ENCODE measurements around the gene MRPL17. TPM values are rescaled to one million over a fixed set of nuclear protein-coding genes. Genes with fewer than 3 reads are reported as not detected.

The MRPL17 gene
- total and polyA plus RNA-seq, 2 experiments from 2014 or later: 26.7 to 81.8 TPM

DNA sequence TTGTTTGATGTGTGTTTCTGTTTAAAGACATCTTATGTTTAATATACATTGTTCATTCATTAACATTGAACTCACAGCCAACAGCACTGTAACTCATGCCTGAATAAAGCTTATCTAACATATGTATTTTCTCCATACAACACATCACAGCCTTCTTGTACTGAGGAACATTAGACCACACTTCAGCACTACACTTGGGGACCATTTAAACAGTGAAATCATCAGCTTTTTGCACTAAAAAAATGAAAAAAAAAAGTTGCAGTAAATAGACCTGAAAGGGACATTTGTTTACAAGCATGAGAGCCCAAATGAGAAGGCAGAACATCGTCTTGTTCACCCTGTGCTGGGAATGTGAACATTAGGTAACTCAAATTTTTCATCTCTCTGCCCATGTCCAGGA lies 48.6 kb downstream of the MRPL17 start (continued):
- TF ChIP-seq, protein P1, sequence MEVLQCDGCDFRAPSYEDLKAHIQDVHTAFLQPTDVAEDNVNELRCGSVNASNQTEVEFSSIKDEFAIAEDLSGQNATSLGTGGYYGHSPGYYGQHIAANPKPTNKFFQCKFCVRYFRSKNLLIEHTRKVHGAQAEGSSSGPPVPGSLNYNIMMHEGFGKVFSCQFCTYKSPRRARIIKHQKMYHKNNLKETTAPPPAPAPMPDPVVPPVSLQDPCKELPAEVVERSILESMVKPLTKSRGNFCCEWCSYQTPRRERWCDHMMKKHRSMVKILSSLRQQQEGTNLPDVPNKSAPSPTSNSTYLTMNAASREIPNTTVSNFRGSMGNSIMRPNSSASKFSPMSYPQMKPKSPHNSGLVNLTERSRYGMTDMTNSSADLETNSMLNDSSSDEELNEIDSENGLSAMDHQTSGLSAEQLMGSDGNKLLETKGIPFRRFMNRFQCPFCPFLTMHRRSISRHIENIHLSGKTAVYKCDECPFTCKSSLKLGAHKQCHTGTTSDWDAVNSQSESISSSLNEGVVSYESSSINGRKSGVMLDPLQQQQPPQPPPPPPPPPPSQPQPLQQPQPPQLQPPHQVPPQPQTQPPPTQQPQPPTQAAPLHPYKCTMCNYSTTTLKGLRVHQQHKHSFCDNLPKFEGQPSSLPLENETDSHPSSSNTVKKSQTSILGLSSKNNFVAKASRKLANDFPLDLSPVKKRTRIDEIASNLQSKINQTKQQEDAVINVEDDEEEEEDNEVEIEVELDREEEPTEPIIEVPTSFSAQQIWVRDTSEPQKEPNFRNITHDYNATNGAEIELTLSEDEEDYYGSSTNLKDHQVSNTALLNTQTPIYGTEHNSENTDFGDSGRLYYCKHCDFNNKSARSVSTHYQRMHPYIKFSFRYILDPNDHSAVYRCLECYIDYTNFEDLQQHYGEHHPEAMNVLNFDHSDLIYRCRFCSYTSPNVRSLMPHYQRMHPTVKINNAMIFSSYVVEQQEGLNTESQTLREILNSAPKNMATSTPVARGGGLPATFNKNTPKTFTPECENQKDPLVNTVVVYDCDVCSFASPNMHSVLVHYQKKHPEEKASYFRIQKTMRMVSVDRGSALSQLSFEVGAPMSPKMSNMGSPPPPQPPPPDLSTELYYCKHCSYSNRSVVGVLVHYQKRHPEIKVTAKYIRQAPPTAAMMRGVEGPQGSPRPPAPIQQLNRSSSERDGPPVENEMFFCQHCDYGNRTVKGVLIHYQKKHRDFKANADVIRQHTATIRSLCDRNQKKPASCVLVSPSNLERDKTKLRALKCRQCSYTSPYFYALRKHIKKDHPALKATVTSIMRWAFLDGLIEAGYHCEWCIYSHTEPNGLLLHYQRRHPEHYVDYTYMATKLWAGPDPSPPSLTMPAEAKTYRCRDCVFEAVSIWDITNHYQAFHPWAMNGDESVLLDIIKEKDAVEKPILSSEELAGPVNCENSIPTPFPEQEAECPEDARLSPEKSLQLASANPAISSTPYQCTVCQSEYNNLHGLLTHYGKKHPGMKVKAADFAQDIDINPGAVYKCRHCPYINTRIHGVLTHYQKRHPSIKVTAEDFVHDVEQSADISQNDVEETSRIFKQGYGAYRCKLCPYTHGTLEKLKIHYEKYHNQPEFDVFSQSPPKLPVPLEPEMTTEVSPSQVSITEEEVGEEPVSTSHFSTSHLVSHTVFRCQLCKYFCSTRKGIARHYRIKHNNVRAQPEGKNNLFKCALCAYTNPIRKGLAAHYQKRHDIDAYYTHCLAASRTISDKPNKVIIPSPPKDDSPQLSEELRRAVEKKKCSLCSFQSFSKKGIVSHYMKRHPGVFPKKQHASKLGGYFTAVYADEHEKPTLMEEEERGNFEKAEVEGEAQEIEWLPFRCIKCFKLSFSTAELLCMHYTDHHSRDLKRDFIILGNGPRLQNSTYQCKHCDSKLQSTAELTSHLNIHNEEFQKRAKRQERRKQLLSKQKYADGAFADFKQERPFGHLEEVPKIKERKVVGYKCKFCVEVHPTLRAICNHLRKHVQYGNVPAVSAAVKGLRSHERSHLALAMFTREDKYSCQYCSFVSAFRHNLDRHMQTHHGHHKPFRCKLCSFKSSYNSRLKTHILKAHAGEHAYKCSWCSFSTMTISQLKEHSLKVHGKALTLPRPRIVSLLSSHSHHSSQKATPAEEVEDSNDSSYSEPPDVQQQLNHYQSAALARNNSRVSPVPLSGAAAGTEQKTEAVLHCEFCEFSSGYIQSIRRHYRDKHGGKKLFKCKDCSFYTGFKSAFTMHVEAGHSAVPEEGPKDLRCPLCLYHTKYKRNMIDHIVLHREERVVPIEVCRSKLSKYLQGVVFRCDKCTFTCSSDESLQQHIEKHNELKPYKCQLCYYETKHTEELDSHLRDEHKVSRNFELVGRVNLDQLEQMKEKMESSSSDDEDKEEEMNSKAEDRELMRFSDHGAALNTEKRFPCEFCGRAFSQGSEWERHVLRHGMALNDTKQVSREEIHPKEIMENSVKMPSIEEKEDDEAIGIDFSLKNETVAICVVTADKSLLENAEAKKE (CRISPR knock-in tag; IDR thresholded peaks at IDR 0.05): no peak
- TF ChIP-seq, protein P2, sequence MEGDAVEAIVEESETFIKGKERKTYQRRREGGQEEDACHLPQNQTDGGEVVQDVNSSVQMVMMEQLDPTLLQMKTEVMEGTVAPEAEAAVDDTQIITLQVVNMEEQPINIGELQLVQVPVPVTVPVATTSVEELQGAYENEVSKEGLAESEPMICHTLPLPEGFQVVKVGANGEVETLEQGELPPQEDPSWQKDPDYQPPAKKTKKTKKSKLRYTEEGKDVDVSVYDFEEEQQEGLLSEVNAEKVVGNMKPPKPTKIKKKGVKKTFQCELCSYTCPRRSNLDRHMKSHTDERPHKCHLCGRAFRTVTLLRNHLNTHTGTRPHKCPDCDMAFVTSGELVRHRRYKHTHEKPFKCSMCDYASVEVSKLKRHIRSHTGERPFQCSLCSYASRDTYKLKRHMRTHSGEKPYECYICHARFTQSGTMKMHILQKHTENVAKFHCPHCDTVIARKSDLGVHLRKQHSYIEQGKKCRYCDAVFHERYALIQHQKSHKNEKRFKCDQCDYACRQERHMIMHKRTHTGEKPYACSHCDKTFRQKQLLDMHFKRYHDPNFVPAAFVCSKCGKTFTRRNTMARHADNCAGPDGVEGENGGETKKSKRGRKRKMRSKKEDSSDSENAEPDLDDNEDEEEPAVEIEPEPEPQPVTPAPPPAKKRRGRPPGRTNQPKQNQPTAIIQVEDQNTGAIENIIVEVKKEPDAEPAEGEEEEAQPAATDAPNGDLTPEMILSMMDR (conservative IDR thresholded peaks at IDR 0.05; ENCODE audit: low read depth in 2 of 2): no peak
- TF ChIP-seq, protein P3, sequence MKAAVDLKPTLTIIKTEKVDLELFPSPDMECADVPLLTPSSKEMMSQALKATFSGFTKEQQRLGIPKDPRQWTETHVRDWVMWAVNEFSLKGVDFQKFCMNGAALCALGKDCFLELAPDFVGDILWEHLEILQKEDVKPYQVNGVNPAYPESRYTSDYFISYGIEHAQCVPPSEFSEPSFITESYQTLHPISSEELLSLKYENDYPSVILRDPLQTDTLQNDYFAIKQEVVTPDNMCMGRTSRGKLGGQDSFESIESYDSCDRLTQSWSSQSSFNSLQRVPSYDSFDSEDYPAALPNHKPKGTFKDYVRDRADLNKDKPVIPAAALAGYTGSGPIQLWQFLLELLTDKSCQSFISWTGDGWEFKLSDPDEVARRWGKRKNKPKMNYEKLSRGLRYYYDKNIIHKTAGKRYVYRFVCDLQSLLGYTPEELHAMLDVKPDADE (IDR thresholded peaks at IDR 0.05): no peak
- TF ChIP-seq EZH2phosphoT487 (IDR thresholded peaks at IDR 0.05; ENCODE audit: unreplicated experiment): no peak
- TF ChIP-seq JUNB (IDR thresholded peaks at IDR 0.05; ENCODE audit: unreplicated experiment): no peak
- no peak for TF ChIP-seq STAT1 (IDR thresholded peaks at IDR 0.05; ENCODE audit: unreplicated experiment)
- no peak for TF ChIP-seq ZNF114 (CRISPR knock-in tag; IDR thresholded peaks at IDR 0.05)
- TF ChIP-seq POLR2AphosphoS5 (IDR thresholded peaks at IDR 0.05; ENCODE audit: low read depth): no peak

Measured in GM23338 (cell line).